Measurements from ENCODE around the gene DSCAM.

Gene DSCAM

GRCh38 chr21:40016667-40017066, 830.3 kb downstream of the DSCAM start:
- no peak for DNase-seq
- Histone ChIP-seq H3K4me1 (ENCODE audit: control insufficient read depth, insufficient read depth, low read length, poor library complexity, severe bottlenecking) (no peaks in the 10 kb centered on the region), H3K9me3 (ENCODE audit: control insufficient read depth, low read length) (no peaks in the 10 kb centered on the region), H3K36me3 (ENCODE audit: control insufficient read depth, insufficient read depth, low read length) (no peaks in the 10 kb centered on the region), H3K27me3 (replicated peaks; ENCODE audit: control insufficient read depth, insufficient read depth, low read length, poor library complexity, severe bottlenecking) (no peaks in the 10 kb centered on the region), H3K27ac (ENCODE audit: insufficient read depth, low read length, poor library complexity, severe bottlenecking) (no peak overlapping the region), H3K4me3 (ENCODE audit: insufficient read depth, low read depth, low read length, poor library complexity, severe bottlenecking) (no peak overlapping the region)

GRCh38 chr21:40016234-40016633, 830.7 kb downstream of the DSCAM start:
- no peak overlapping the region for H3K27ac ChIP-seq (ENCODE audit: insufficient read depth, low read length, poor library complexity, severe bottlenecking)
- no peaks in the 10 kb centered on the region for H3K36me3 ChIP-seq (ENCODE audit: control insufficient read depth, insufficient read depth, low read length)
- no peaks in the 10 kb centered on the region for H3K4me1 ChIP-seq (ENCODE audit: control insufficient read depth, insufficient read depth, low read length, poor library complexity, severe bottlenecking)
- H3K27me3 ChIP-seq (replicated peaks; ENCODE audit: control insufficient read depth, insufficient read depth, low read length, poor library complexity, severe bottlenecking): no peaks in the 10 kb centered on the region
- DNase-seq: no peak
- no peak overlapping the region for H3K4me3 ChIP-seq (ENCODE audit: insufficient read depth, low read depth, low read length, poor library complexity, severe bottlenecking)
- no peaks in the 10 kb centered on the region for H3K9me3 ChIP-seq (ENCODE audit: control insufficient read depth, low read length)

DNA sequence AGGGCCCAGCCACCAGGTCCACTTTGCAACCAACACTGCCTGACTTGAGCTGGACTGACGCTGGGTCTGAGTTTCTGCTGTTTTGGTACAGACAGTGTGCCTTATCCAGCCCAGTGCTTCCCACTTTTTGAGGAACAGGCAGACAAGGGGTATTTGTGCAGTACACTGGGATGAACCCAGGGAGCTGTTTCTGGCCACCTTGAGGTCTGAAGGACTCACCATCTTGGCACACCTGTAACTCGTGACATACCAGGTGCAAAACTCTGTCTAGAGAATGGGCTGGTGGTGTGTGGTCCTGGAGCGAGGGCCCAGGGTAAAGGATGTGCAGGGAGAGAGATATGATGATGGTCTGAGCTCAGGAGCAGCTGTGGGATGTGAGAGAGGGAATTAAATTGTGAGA, 831.1 kb downstream of the DSCAM start:
- Histone ChIP-seq H3K27me3 (replicated peaks; ENCODE audit: control insufficient read depth, insufficient read depth, low read length, poor library complexity, severe bottlenecking) (no peaks in the 10 kb centered on the region), H3K36me3 (ENCODE audit: control insufficient read depth, insufficient read depth, low read length) (no peaks in the 10 kb centered on the region), H3K9me3 (ENCODE audit: control insufficient read depth, low read length) (no peaks in the 10 kb centered on the region), H3K4me3 (ENCODE audit: insufficient read depth, low read depth, low read length, poor library complexity, severe bottlenecking) (no peak overlapping the region), H3K4me1 (ENCODE audit: control insufficient read depth, insufficient read depth, low read length, poor library complexity, severe bottlenecking) (no peaks in the 10 kb centered on the region), H3K27ac (ENCODE audit: insufficient read depth, low read length, poor library complexity, severe bottlenecking) (no peak overlapping the region)
- no peak for DNase-seq

- Histone ChIP-seq H3K4me1 (ENCODE audit: control insufficient read depth, insufficient read depth, low read length, poor library complexity, severe bottlenecking) (no peaks in the 10 kb centered on the region), H3K9me3 (ENCODE audit: control insufficient read depth, low read length) (no peaks in the 10 kb centered on the region), H3K36me3 (ENCODE audit: control insufficient read depth, insufficient read depth, low read length) (no peaks in the 10 kb centered on the region), H3K4me3 (ENCODE audit: insufficient read depth, low read depth, low read length, poor library complexity, severe bottlenecking) (no peak overlapping the region), H3K27ac (ENCODE audit: insufficient read depth, low read length, poor library complexity, severe bottlenecking) (no peak overlapping the region), H3K27me3 (replicated peaks; ENCODE audit: control insufficient read depth, insufficient read depth, low read length, poor library complexity, severe bottlenecking) (no peaks in the 10 kb centered on the region)
- no peak for DNase-seq
Observed at GRCh38 chr21:40014394-40014793, 832.6 kb downstream of the DSCAM start.

GRCh38 chr21:40013001-40013735, 833.8 kb downstream of the DSCAM start:
- H3K27ac ChIP-seq (ENCODE audit: insufficient read depth, low read length, poor library complexity, severe bottlenecking): no peak overlapping the region
- no peak for DNase-seq
- no peaks in the 10 kb centered on the region for H3K9me3 ChIP-seq (ENCODE audit: control insufficient read depth, low read length)
- H3K27me3 ChIP-seq (replicated peaks; ENCODE audit: control insufficient read depth, insufficient read depth, low read length, poor library complexity, severe bottlenecking): no peaks in the 10 kb centered on the region
- H3K4me3 ChIP-seq (ENCODE audit: insufficient read depth, low read depth, low read length, poor library complexity, severe bottlenecking): no peak overlapping the region
- H3K36me3 ChIP-seq (ENCODE audit: control insufficient read depth, insufficient read depth, low read length): no peaks in the 10 kb centered on the region
- no peaks in the 10 kb centered on the region for H3K4me1 ChIP-seq (ENCODE audit: control insufficient read depth, insufficient read depth, low read length, poor library complexity, severe bottlenecking)

DNA sequence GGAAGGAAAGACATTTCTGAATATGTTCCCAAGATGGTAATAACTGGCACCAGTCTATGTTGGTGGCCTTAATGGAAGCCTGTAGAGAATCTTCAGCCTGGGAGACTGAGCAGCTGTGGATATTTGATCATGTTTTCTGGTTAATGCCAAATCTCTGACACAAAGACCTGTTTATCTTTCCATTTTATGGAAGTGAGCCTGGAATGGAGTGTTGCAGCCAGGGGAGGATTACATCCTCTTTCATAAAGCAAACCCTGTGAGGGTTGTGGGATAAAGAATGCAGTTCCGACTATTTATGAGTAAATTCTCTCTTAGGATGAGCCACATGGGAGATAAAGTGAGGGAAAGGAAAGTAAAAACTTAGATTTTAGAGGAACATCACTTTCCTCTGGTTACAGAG, 835.6 kb downstream of the DSCAM start:
- no peaks in the 10 kb centered on the region for H3K4me1 ChIP-seq (ENCODE audit: control insufficient read depth, insufficient read depth, low read length, poor library complexity, severe bottlenecking)
- no peaks in the 10 kb centered on the region for H3K9me3 ChIP-seq (ENCODE audit: control insufficient read depth, low read length)
- H3K27ac ChIP-seq (ENCODE audit: insufficient read depth, low read length, poor library complexity, severe bottlenecking): no peak overlapping the region
- no peaks in the 10 kb centered on the region for H3K36me3 ChIP-seq (ENCODE audit: control insufficient read depth, insufficient read depth, low read length)
- no peaks in the 10 kb centered on the region for H3K27me3 ChIP-seq (replicated peaks; ENCODE audit: control insufficient read depth, insufficient read depth, low read length, poor library complexity, severe bottlenecking)
- no peak for DNase-seq
- no peak overlapping the region for H3K4me3 ChIP-seq (ENCODE audit: insufficient read depth, low read depth, low read length, poor library complexity, severe bottlenecking)

DNA sequence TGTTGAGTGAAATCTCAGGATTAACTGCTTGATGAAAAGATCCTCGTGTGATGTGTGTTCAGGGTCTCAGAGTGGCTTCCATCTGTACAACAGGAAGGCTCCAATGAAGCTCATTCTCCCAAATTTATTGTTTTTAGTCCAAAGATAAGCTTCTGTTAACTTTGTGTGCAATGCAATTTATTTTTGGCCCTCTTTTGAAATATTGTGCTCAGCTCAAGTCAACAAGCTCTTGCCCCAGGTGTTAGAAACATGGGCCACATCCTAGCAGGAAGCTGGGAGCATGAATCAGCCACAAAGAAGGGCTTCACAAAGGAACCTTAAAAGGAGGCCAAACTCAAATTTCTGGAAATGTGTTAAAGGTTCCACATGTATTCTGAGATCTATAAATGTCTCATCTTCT, 844.0 kb downstream of the DSCAM start:
- DNase-seq: no peak
- H3K27ac ChIP-seq (ENCODE audit: insufficient read depth, low read length, poor library complexity, severe bottlenecking): no peak overlapping the region
- H3K36me3 ChIP-seq (ENCODE audit: control insufficient read depth, insufficient read depth, low read length): no peaks in the 10 kb centered on the region
- no peaks in the 10 kb centered on the region for H3K9me3 ChIP-seq (ENCODE audit: control insufficient read depth, low read length)
- no peak overlapping the region for H3K4me3 ChIP-seq (ENCODE audit: insufficient read depth, low read depth, low read length, poor library complexity, severe bottlenecking)
- no peaks in the 10 kb centered on the region for H3K4me1 ChIP-seq (ENCODE audit: control insufficient read depth, insufficient read depth, low read length, poor library complexity, severe bottlenecking)
- no peaks in the 10 kb centered on the region for H3K27me3 ChIP-seq (replicated peaks; ENCODE audit: control insufficient read depth, insufficient read depth, low read length, poor library complexity, severe bottlenecking)

- H3K9me3 ChIP-seq (ENCODE audit: control insufficient read depth, low read length): no peaks in the 10 kb centered on the region
- no peak overlapping the region for H3K27ac ChIP-seq (ENCODE audit: insufficient read depth, low read length, poor library complexity, severe bottlenecking)
- H3K4me1 ChIP-seq (ENCODE audit: control insufficient read depth, insufficient read depth, low read length, poor library complexity, severe bottlenecking): no peaks in the 10 kb centered on the region
- no peak overlapping the region for H3K4me3 ChIP-seq (ENCODE audit: insufficient read depth, low read depth, low read length, poor library complexity, severe bottlenecking)
- H3K36me3 ChIP-seq (ENCODE audit: control insufficient read depth, insufficient read depth, low read length): no peaks in the 10 kb centered on the region
- DNase-seq: no peak
- H3K27me3 ChIP-seq (replicated peaks; ENCODE audit: control insufficient read depth, insufficient read depth, low read length, poor library complexity, severe bottlenecking): no peaks in the 10 kb centered on the region
Observed at GRCh38 chr21:39984286-39984991, 862.5 kb downstream of the DSCAM start.

GRCh38 chr21:39980241-39980820, 866.6 kb downstream of the DSCAM start:
- DNase-seq: no peak
- no peaks in the 10 kb centered on the region for H3K9me3 ChIP-seq (ENCODE audit: control insufficient read depth, low read length)
- H3K4me1 ChIP-seq (ENCODE audit: control insufficient read depth, insufficient read depth, low read length, poor library complexity, severe bottlenecking): no peaks in the 10 kb centered on the region
- no peaks in the 10 kb centered on the region for H3K27me3 ChIP-seq (replicated peaks; ENCODE audit: control insufficient read depth, insufficient read depth, low read length, poor library complexity, severe bottlenecking)
- H3K4me3 ChIP-seq (ENCODE audit: insufficient read depth, low read depth, low read length, poor library complexity, severe bottlenecking): no peak overlapping the region
- H3K27ac ChIP-seq (ENCODE audit: insufficient read depth, low read length, poor library complexity, severe bottlenecking): no peak overlapping the region
- no peaks in the 10 kb centered on the region for H3K36me3 ChIP-seq (ENCODE audit: control insufficient read depth, insufficient read depth, low read length)

DNA sequence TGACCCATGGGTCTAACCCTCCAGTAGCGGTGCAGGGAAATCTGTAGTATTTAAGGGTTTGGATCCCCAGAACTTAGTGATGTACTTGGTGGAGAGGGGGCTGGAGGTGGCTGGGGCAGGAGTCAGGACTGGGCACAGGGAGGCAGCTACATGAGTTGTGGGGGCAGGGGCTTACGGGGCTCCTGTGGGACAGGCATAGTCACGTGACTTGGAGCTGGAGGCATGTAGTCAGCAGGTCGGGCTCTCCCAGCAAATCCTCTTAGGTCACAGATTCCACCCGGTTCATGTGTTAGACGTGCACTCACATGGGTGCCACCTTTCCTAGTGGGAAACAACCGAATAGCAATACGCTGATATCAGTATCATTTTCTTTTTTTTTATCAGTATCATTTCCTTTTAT, 867.6 kb downstream of the DSCAM start:
- Histone ChIP-seq H3K4me1 (ENCODE audit: control insufficient read depth, insufficient read depth, low read length, poor library complexity, severe bottlenecking) (no peaks in the 10 kb centered on the region), H3K27ac (ENCODE audit: insufficient read depth, low read length, poor library complexity, severe bottlenecking) (no peak overlapping the region), H3K4me3 (ENCODE audit: insufficient read depth, low read depth, low read length, poor library complexity, severe bottlenecking) (no peak overlapping the region), H3K9me3 (ENCODE audit: control insufficient read depth, low read length) (no peaks in the 10 kb centered on the region), H3K36me3 (ENCODE audit: control insufficient read depth, insufficient read depth, low read length) (no peaks in the 10 kb centered on the region), H3K27me3 (replicated peaks; ENCODE audit: control insufficient read depth, insufficient read depth, low read length, poor library complexity, severe bottlenecking) (no peaks in the 10 kb centered on the region)
- DNase-seq: no peak

Data from effector memory CD4-positive, alpha-beta T cell (primary cell).